ENCODE measurements around the gene GPR107. TPM values are rescaled to one million over a fixed set of nuclear protein-coding genes. Genes with fewer than 3 reads are reported as not detected.
A peak's percentile ranks its signal among the peaks of the same experiment; 100 is the strongest.

The GPR107 gene
- polyA plus RNA-seq, 5 donors = 40.3 to 48.5 (median 45.3) TPM

GRCh38 chr9:130026583-130027340, 26.9 kb upstream of the GPR107 start:
- no peak for DNase-seq

DNA sequence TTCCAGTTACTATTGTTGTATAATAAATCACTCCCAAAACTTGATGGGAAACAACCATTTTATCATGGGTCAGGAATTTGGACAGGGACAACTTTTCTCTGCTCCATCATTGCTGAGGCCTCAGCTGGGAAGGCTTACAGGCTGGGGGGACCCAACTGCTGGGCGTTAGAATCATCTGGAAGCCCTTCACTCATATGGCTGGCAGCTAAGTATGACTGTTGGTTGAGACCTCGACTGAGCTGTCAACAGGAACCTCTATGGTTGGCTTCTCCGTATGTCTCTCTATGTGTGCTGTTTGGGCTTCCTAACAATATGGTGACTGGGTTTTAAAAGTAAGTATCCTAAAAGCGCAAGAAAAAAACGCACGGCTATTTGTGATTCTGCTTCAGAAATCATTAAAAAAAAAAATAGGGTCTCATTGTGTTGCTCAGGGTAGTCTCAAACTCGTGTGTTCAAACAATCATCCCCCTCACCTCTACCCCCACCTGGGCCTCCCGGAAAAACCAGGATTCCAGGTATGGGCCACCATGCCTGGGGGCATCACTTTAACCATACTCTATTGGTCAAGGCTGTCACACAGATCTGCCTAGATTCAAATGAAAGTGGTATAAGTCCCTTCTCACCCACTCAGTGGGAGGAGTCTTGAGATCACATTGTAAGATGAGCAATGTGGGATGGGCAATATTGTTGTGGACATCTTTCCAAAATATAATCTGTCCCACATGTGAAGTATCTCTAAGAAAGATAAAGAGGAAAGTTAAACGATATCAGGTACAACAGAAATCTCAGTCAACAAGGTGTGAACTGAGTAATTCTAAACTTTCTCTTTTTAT, 26.0 kb upstream of the GPR107 start:
- DNase-seq = no peak

DNA sequence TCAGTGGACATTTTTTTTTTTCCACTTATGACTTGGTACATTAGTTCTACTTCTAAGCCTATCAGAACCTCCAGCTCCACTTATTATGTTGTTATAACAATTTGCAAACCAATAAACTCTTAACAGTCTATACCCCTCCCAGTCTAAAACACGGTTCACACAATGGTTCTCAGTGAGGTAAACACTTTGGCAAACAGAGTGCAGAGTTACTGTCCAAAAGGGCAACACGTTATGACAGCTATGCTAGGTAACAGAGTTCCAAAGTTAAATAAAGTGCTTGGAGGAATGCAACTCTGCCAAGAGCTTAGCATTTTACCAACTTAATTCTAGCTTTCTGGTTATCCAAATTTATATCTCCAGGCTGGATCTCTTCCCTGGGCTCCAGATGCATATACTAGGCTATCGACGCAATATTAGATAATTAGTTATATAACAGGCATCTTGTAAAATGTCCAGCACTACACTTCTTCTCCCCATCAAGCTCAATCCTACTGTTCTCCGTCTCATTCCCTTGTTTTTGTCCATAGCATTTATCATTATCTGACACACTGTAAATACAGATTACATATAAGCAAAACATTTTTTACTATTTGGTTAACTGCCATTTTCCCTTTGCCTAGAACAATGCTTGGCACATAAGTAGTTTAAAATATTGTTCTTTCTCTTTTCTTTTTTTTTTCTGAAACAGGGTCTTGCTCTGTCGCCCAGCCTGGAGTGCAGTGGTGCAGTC, 25.0 kb upstream of the GPR107 start:
- DNase-seq = no peak

- no peak for DNase-seq
Measured at GRCh38 chr9:130029223-130029973, 24.3 kb upstream of the GPR107 start.

DNA sequence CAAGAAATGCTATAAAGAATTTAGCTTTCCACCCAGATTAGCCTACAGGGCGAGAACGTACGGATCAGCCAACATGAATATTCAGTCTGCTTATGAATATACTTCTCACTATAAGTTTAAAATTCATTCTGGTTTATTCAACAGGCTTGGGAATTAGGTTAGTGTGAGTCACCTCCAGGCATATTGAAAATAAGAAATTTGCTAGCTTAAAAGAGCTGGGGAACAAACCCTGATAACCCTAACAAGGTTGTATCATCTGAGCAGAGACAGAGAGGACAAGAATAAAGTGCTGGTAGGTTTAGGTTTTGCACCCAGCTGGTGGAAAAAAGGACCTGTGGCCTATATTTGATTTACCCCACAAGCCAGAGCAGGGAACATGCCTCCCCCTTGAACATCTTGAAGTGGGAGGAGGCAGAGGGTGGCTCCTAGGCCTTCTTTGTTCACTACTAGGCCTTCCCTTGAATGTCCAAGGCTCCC, 23.0 kb upstream of the GPR107 start:
- DNase-seq = no peak

DNA sequence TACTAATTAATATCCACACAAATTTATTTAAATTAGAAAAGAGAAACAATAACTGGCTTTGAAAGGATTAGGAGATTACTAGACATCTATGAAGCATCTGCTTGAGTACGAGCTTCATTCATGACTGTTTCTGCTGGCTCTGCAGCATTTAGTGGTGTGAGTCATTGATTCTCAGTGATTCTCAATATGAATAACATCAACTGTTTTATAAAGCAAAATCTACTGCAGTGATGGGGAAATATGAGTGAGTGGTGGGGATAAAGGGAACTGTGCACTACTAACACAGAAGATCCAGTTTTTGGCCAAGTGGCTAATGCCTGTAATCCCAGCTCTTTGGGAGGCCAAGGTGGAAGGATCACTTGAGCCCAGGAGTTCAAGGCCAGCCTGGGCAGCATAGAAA, 19.1 kb upstream of the GPR107 start:
- no peak for DNase-seq

DNA sequence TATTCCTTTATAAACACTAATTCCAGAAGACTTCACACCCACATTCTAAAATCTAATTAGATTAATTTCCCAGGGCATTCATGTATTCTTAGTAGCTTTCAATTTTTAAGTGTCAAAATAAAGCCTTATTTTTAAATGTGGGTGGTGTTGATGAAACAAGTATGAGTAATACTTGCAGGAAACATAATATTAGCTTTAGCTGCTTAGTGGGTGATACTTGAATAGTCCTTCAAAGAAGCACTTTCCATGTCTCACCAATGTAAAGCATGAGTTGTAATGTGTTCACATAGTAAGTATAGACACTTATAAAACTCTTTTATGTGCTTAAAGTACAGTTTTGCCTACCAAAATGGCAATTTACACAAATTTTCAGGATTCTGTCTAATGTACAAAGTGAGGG, 17.6 kb upstream of the GPR107 start:
- no peak for DNase-seq

- no peak for DNase-seq
Measured at GRCh38 chr9:130039528-130040147, 14.1 kb upstream of the GPR107 start.

GRCh38 chr9:130040984-130041647, 12.6 kb upstream of the GPR107 start:
- no peak for DNase-seq

- DNase-seq = no peak
Measured at GRCh38 chr9:130041648-130042405, 11.9 kb upstream of the GPR107 start.

- no peak for DNase-seq
Measured at GRCh38 chr9:130042406-130042884, 11.3 kb upstream of the GPR107 start.

GRCh38 chr9:130042885-130043653, 10.6 kb upstream of the GPR107 start, which contains the start of gene FNBP1:
TSS of gene FNBP1 (minus strand) at chr9:130043189. CDS start at chr9:130042975, 214 bp downstream.
- DNase-seq = peak; percentile 78 to 83

- DNase-seq = peak in 1 of 2 donors; percentile 48
Measured at GRCh38 chr9:130043654-130044623, 9.8 kb upstream of the GPR107 start.

DNA sequence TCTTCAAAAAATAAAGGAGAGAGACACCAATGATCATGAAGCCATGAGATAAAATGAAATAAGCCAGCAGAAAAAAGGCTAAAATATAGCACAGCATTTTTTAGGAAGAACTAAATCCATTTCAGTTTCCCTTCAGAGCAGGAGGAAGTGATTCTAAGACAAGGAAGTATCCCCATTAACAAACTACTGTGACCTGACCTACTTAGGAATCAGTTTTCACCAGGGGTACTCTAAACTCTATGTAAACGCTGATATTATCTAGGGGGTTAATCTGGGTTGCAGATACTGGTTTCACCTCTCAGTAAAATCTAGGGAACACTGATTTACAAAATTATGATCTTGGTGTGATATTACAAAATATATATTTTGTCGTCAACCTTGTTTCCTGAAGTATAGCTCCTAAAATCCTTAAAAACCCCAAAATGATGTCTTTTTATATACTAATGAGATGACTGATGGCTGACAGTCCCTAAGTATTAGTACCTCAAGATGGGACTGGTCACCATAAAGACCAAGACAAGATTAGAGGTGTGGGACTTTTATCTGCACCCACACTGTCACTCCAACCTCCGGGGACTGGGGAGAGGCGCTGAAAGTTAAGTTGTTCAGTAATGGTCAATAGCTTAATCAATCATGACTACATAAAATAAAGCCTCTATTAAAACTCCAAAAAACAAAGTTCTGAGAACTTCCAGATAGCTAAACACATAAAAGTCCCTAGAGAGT, 7.8 kb upstream of the GPR107 start:
- no peak for DNase-seq

DNA sequence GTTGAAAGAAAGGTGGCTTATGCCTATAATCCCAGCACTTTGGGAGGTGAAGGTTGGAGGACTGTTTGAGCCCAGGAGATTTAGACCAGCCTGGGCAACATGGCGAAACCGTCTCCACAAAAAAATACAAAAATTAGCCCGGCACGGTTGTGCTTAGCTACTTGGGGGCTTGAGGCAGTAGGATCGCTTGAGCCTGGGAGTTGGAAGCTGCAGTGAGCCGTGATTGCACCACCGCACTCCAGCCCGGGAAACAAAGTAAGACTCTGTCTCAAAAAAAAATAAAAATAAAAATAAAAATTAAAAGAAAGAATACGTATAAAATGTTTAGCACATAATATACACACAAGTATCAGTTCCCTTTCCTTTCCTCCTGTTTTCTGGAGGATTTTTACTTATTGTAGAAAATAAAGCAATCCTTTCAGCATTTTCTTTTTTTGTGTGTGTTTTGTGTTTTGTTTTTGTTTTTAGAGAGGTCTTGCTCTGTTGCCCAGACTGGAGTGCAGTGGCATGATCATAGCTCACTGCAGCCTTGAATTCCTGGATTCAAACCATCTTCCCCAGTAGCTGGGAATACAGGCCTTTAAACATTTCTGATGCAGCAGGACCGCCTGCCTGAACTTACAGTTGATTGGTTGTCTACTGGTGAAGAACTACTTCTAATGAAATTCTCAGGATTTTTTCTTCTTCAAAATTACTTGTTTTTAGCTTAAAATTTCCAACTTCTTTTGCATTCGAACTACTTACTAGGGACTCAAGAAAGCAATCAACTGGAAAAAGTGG, 4.1 kb upstream of the GPR107 start:
- DNase-seq = no peak

GRCh38 chr9:130050462-130050861, 3.2 kb upstream of the GPR107 start:
- DNase-seq = no peak
